GM21367 (cell line): Measurements from ENCODE around the gene POLR2E.
"Not testable (repeated sequence)": the region's sequence is repeated elsewhere in the genome, so short reads cannot be mapped to it uniquely, and the experiment has no call there.

Source experiments
- ATAC-seq: cut with Tn5 transposase; IDR thresholded peaks from one replicate; pipeline ENCODE4 v1.9.1; 2021; ENCODE audit not compliant: unreplicated experiment

Gene POLR2E

DNA sequence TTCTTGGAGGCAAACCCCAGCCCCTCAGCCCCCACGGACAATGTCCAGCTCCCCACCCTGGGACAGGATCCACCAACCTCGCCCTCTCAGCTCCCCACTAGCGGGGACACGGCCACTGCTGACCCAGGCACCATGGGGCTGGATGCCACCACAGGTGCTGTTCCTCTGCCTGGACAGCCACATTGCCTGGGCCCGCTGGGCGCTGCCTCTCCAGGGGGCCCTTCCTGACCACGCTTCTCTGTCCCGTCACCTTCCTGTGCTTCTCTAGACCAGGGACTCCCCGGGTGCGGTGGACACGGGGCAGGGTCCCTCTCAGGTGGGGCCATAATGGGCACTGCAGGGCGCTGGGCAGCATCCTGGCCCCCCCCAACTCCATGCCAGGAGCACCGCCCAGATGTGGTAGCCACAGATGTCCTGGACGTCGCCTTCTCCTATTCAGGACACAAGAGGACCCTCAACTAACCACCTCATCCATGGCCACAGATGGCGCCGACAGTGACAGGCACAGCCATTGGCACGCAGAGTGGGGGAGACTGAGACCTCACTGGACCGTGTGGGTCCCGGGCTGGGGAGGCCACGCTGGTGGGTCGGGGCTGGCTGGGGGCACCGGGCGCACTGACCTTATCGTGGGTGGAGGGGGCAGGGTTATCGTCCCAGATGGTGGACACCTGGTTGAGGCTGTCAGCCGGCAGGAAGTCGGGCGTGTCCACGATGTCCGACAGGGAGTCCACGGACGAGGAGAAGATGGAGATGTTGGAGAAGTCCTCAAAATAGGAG, 32.0 kb upstream of the POLR2E start:
- no peak for ATAC-seq

DNA sequence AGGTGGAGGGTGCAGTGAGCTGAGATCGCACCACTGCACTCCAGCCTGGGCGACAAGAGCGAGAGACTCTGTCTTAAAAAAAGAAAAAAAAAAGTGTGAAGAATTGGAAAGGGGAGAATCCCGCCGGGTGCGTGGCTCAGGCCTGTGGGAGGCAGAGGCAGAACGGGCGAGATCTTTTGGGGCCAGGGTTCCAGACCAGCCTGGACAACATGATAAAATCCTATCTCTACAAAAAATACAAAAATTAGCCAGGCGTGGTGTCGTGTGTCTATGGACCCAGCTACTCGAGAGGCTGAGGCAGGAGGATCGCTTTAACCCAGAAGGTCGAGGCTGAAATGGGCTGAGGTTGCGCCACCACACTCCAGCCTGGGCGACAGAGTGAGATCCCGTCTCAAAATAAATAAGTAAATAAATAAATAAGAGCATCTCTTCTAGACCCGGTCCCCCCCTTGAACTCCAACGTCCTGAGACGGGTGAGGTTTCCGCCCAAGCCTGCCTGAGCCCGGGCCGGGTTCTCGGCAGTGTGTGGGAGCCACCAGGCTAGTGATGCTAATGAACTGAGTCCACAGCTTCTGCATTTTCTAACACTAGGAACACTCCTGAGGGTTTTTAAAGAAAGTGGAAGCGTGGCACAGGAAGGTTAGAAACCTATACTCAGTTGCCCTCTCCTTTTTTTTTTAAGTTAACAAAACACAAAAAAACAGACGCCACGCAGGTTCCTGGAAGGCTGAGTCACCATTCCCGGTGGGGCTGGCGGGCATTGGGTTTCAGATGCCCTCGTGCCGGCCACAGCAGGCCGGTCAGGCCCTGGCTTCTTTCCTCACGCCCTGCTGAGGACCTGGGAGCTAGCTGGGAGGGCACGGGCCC, 30.7 kb upstream of the POLR2E start:
- no peak for ATAC-seq

GRCh38 chr19:1123885-1124677, 28.9 kb upstream of the POLR2E start:
- ATAC-seq = no peak

DNA sequence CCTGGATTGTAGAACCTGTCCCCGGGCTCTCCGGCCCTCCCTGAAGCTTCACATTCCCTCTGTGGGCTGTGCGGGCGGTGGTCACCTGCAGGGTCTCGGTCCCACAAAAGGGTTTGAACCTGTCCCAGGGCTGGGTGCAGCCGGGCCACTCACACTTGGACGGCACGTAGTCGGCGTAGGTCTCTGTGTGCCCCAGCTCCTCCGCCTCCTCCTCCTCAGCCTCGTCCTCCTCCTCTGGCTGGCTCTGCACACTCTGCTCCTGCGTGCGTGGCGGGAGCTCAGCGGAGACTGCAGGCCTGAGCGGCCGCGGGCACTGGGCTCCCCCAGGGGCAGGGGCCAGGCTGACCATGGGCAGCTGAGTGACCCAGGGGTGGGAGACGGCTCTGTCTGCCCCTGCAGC, 28.2 kb upstream of the POLR2E start:
- ATAC-seq = no peak

DNA sequence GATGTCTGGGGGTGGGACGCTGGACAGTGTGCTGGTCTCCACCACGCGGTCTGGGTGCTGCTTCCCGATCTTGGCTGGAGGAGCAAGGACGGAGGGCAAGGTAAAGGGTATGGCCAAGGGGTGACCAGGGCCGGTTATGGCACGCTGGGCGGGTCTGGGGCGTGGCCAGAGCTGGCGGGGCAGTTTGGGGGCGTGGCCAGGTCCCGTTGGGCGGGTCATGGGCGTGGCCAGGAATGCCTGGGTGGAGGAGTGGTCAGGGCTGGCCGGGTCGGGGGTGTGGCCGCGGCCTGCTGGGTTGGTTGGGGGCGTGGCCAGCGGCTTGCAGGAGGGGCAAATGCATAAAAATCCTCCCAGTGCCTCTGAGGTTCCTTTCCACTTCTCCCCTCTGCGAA, 27.8 kb upstream of the POLR2E start:
- ATAC-seq = no peak

DNA sequence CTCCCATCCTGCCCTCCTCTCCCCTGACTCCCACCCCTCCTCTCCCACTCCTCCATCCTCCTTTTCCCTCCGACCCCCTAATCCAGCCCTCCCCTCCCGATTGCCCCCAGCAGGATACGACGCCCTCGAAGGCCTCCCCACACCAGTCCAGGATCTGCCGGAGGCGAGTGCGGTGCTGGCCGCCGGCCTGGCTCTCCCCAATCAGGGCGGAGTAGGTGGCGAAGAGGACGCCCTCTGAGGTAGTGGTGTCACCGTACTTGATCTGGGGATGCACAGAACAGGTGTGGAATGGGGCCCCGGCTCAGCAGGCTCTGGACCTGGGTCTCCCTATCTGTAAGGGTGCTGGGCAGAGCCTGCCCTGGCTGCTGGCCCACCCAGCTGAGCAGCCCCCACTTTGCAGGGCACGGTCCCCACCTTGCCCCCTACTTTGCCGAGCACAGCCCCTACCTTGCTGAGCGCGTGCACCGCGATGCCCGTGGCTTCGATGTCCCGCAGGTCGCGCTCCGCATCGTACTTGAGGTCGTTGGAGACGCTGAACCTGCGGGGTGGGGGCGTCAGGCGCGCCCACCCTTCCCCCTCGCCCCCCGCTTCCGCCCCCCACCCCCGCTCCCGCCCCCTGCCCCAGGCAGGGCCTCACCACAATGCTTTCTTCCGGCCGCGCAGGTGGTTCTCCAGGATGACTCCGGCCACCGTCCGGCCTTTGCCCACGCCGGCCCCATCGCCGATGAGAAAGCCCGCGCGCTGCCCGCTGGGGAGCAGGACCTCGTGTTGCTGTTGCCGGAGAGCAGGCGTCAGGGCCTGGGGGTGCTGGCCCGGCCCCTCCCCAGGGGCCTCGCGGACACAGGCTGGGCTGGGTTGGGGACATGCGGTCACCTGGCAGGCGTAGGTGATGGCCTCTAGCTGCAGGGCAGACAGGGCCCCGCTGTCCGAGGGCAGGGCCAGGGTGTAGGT, 27.1 kb upstream of the POLR2E start:
- ATAC-seq = no peak

DNA sequence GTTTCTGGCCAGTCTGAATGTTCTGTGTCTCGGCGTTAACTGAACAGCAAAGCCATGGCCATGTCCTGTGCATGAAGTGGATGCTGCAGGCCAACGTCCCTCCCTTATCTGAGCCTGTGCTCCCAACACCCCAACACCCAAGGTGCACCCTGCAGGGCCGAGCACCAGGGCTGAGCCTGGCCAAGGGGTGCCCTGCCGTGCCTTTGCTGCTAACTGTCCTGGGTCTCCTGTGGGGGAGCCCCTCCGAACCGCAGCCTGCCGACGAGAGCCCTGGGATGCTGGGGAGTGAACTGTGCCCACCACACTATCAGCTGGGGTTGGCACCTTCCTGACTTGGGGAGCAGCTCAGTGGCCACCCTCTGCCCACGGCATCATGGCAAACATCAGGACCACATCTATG, 26.2 kb upstream of the POLR2E start:
- ATAC-seq = no peak

DNA sequence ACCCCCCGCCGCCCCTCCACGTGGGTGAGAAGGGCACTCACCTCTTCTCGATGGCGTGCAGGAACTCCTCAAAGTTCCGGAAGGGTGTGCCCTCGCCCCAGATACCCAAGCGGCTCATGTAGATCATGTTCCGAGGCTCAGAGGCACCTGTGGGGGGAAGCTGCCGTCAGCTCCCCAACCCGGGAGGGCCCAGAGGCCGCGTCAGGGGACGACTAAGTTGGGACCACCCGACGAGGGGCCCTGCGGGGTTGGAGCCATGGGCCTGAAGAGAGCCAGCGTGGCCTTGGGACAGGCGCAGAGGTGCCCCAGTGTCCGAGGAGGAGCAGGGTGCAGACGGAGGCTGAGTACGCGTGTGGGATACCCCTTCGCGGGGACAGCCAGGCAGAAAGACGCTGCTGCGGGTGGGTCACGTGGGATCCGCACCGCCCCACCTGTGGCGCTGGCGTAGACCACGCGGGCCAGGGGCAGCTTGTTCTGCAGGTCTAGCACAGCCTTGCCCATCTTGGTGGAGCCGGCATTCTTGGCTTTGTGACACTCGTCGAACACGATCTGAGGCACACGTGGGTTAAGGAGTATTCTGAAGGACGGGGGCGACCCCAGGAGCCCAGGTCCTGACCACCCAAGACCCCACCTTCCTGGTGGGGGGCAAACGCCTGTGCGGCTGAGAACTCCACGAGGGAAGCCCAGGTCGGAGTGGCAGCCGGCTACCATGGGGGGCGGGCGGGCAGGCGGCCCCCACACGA, 24.5 kb upstream of the POLR2E start:
- no peak for ATAC-seq

DNA sequence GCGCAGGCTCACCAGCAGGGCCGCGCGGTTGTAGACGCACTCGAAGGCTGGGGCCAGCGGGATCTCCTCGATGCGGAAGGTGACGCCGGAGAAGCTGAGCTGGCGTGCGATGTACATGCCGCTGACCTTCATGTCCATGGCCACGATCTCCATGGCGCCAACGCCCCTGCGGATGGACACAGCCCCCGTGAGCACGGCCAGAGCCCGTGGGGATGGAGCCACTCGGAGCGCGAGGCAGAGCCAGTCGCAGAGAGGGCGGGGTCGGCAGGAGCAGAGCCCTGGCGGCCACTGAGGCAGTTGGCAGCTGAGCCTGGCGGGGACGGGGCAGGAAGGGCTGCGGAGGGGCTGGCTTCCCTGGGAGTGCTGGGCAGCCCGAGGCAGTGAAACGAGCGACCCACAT, 23.8 kb upstream of the POLR2E start:
- no peak for ATAC-seq

DNA sequence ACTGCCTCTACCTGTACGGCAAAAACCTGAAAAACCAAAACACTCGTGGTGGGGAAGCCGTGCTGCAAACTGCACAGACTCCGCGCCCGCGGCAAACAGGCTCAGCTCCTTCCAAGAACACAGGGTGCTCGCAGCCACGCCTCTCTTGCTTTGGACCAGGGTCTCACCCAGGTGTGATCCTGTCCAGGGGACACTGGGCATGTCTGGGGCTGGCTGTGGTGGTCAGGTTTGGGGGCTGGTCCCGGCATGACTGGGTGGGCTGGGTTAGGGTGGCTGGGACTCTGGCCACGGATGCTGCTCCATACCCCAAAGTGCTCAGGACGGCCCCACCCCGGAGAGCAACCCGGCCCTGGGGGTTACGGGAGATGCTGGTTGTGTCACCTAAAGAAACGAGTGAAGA, 22.5 kb upstream of the POLR2E start:
- no peak for ATAC-seq

GRCh38 chr19:1116726-1117581, 21.8 kb upstream of the POLR2E start:
- no peak for ATAC-seq

GRCh38 chr19:1115646-1116420, 20.7 kb upstream of the POLR2E start:
- no peak for ATAC-seq

DNA sequence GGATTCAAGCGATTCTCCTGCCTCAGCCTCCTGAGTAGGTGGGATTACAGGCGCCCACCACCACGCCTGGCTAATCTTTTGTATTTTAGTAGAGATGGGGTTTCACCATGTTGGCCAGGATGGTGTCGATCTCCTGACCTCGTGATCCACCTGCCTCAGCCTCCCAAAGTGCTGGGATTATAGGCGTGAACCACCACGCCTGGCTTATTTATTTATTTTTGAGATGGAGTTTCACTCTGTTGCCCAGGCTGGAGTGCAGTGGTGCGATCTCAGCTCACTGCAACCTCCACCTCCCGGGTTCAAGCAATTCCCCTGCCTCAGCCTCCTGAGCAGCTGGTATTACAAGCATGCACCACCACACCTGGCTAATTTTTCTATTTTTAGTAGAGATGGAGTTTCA, 19.6 kb upstream of the POLR2E start:
- not testable (repeated sequence) for ATAC-seq

DNA sequence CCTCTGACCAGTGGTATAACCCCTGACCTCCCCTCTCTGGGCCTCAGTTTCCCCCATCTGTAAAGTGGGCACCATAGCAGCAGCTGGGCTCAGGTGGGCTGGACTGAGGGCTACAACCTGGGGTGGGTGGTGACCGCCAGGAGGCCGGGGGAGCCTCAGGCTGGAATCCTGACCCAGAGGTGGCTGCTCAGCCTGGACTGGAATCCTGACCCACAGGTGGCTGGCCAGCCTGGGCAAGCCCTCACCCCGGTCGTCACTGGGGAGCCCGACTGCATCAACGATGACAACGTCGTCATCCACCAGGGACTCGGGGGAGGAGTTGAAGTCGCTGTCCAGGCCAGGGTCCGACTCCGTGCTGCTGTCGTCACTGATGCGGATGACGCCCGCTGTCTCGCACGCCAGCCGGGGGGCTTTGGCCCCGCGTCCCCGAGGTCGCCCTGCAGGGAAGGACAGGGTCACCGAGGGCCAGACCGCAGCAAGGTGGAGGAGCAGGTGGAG, 18.9 kb upstream of the POLR2E start:
- no peak for ATAC-seq

DNA sequence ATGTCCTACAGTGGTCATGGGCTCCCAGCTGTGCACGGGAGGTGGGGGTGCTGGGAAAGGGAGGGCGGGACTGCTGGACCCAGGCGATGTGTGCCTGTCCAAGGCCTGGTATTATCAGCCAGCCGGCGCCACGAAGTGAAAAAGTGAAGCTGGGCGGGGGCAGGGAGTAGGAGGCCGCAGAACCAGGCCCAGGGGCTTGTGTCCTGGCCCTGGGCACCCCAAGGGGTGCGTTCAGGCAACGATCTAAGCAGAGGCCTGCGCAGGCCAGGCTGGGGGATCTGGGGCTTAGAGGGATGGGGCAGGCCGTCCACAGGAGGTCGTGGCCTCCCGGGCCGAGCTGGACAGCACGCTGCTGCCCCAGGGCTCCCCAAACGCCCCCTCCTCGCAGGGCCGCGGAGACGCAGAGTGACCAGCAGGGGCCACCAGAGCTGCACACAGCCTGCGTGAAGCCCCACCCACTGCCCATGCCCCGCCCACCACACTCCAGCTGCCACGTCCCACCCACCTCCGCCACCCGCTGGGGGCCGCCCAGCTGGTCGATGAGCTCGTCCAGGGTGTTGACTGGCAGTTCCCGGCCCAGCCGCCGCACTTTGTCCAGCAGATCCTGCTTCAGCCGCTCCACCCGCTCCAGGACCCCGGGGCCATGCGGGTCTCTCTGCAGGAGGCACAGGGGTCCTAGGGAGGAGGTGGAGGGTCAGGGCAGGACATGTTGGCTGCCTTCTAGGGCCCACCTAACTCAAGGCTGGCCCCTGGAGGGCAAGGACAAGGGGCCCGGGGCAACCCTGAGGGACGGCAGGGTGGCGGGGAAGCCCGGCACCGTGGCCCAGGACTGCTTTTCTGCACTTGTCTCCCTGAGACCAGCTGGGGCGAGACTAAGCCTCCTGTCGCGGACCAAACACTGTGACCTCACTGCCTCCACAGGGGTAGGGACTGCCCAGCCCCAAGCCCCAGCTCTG, 18.1 kb upstream of the POLR2E start:
- ATAC-seq = no peak

- no peak for ATAC-seq
These were observed 17.3 kb upstream of the POLR2E start for GRCh38 chr19:1112268-1113029.
